ENCODE data around the gene TULP1. TPM values are rescaled to one million over a fixed set of nuclear protein-coding genes. Genes with fewer than 3 reads are reported as not detected.

TULP1 gene
- polyA plus RNA-seq, 4 donors: 0.72 TPM; not detected in 3

DNA sequence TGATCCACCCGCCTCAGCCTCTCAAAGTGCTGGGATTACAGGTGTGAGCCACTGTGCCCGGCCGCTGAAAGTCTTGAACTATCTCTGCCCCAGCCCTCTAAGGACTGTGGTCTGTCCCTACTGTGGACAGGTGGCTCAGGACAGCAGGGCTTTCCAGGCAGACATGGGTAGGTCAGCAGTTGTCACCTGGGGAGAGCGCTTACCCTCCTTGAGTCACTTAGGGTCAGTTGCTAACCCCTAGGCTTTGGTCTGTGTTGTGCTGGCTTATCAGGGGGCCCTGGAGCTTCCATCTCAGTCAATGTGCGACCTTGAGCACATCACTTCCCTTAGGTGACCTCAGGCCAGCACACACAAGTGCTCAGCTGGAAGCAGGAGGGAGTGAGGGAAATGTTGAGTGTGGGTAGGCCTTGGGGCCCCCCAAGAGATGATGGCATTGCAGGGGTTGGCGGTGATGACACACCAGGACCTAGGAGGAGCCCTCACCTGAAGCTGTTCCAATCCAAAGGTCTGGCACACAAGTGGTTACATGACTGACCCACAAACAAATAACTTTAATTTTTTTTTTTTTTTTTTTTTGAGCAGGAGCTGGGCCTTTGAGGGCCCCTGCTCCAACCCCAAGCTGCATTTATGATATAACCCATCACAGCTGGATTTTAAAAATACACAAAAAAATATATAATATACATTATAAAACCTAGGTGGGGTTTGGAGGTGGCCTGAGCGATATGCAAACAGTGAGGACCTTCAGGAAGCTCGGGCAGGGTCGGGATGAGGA, 39.4 kb downstream of the TULP1 start:
- H3K4me1 ChIP-seq (ENCODE audit: control insufficient read depth in 3 of 3, insufficient read depth in 2 of 3, low read depth in 1 of 3, low read length in 2 of 3): peaks cover 0 to 9% (median 0%) of the 10 kb centered on the region in 3 donors
- FAIRE-seq (no peak), DNase-seq (no peak)
- H3K27me3 ChIP-seq (ENCODE audit: control insufficient read depth in 3 of 3, insufficient read depth in 3 of 3, low read length in 3 of 3): no peaks in the 10 kb centered on the region
- no peaks in the 10 kb centered on the region for H3K9me3 ChIP-seq (ENCODE audit: control insufficient read depth in 2 of 2, insufficient read depth in 1 of 2, low read depth in 1 of 2, low read length in 1 of 2)
- peaks cover 3 to 90% (median 5%) of the 10 kb centered on the region in 3 donors for H3K36me3 ChIP-seq (ENCODE audit: control insufficient read depth in 3 of 3, insufficient read depth in 2 of 3, low read depth in 1 of 3, low read length in 3 of 3)
- no peak overlapping the region for H3K4me3 ChIP-seq (ENCODE audit: low read depth in 1 of 3, low read length in 3 of 3)
- no peak overlapping the region for H3K27ac ChIP-seq (ENCODE audit: low read depth in 1 of 3, low read length in 2 of 3)
- 79 to 81% (median 81%) methylated on average over 9 of the region's 9 CpGs for WGBS, 3 donors

GRCh38 chr6:35471836-35472345, 40.8 kb downstream of the TULP1 start:
- H3K4me3 ChIP-seq (ENCODE audit: low read depth in 1 of 3, low read length in 3 of 3): no peak overlapping the region
- no peak for DNase-seq
- peaks cover 0 to 13% (median 0%) of the 10 kb centered on the region in 3 donors for H3K4me1 ChIP-seq (ENCODE audit: control insufficient read depth in 3 of 3, insufficient read depth in 2 of 3, low read depth in 1 of 3, low read length in 2 of 3)
- peaks cover 3 to 82% (median 5%) of the 10 kb centered on the region in 3 donors for H3K36me3 ChIP-seq (ENCODE audit: control insufficient read depth in 3 of 3, insufficient read depth in 2 of 3, low read depth in 1 of 3, low read length in 3 of 3)
- no peak for FAIRE-seq
- H3K27ac ChIP-seq (ENCODE audit: low read depth in 1 of 3, low read length in 2 of 3): peak overlapping the region in 1 of 3 donors; percentile 11
- no peaks in the 10 kb centered on the region for H3K27me3 ChIP-seq (ENCODE audit: control insufficient read depth in 3 of 3, insufficient read depth in 3 of 3, low read length in 3 of 3)
- H3K9me3 ChIP-seq (ENCODE audit: control insufficient read depth in 2 of 2, insufficient read depth in 1 of 2, low read depth in 1 of 2, low read length in 1 of 2): no peaks in the 10 kb centered on the region
- 49 to 56% (median 50%) methylated on average over 8 of the region's 8 CpGs for WGBS, 3 donors

GRCh38 chr6:35470663-35471120, 42.0 kb downstream of the TULP1 start:
- H3K36me3 ChIP-seq (ENCODE audit: control insufficient read depth in 3 of 3, insufficient read depth in 2 of 3, low read depth in 1 of 3, low read length in 3 of 3): peaks cover 3 to 83% (median 5%) of the 10 kb centered on the region in 3 donors
- no peaks in the 10 kb centered on the region for H3K9me3 ChIP-seq (ENCODE audit: control insufficient read depth in 2 of 2, insufficient read depth in 1 of 2, low read depth in 1 of 2, low read length in 1 of 2)

GRCh38 chr6:35469751-35470662, 42.7 kb downstream of the TULP1 start:
- peaks cover 0 to 13% (median 0%) of the 10 kb centered on the region in 3 donors for H3K4me1 ChIP-seq (ENCODE audit: control insufficient read depth in 3 of 3, insufficient read depth in 2 of 3, low read depth in 1 of 3, low read length in 2 of 3)

More at GRCh38 chr6:35470663-35471120, 42.0 kb downstream of the TULP1 start:
- Histone ChIP-seq H3K4me1 (ENCODE audit: control insufficient read depth in 3 of 3, insufficient read depth in 2 of 3, low read depth in 1 of 3, low read length in 2 of 3) (peaks cover 0 to 13% (median 0%) of the 10 kb centered on the region in 3 donors), H3K4me3 (ENCODE audit: low read depth in 1 of 3, low read length in 3 of 3) (no peak overlapping the region), H3K27ac (ENCODE audit: low read depth in 1 of 3, low read length in 2 of 3) (peak overlapping the region in 1 of 3 donors; percentile 7), H3K27me3 (ENCODE audit: control insufficient read depth in 3 of 3, insufficient read depth in 3 of 3, low read length in 3 of 3) (no peaks in the 10 kb centered on the region)
- 41 to 55% (median 48%) methylated on average over 3 of the region's 3 CpGs for WGBS, 3 donors
- DNase-seq: no peak
- no peak for FAIRE-seq

GRCh38 chr6:35468980-35469750, 43.5 kb downstream of the TULP1 start:
- DNase-seq: no peak
- H3K36me3 ChIP-seq (ENCODE audit: control insufficient read depth in 3 of 3, insufficient read depth in 2 of 3, low read depth in 1 of 3, low read length in 3 of 3): peaks cover 0 to 72% (median 0%) of the 10 kb centered on the region in 3 donors
- WGBS, 3 donors: 0 to 2% (median 1%) methylated on average over 34 to 37 of the region's 37 CpGs

More at GRCh38 chr6:35469751-35470662, 42.7 kb downstream of the TULP1 start:
- DNase-seq: peak; percentile 38 to 48
- no peak for FAIRE-seq
- Histone ChIP-seq H3K27ac (ENCODE audit: low read depth in 1 of 3, low read length in 2 of 3) (peak overlapping the region in 2 of 3 donors; percentile 84 to 95), H3K27me3 (ENCODE audit: control insufficient read depth in 3 of 3, insufficient read depth in 3 of 3, low read length in 3 of 3) (no peaks in the 10 kb centered on the region), H3K9me3 (ENCODE audit: control insufficient read depth in 2 of 2, insufficient read depth in 1 of 2, low read depth in 1 of 2, low read length in 1 of 2) (no peaks in the 10 kb centered on the region), H3K36me3 (ENCODE audit: control insufficient read depth in 3 of 3, insufficient read depth in 2 of 3, low read depth in 1 of 3, low read length in 3 of 3) (peaks cover 3 to 79% (median 3%) of the 10 kb centered on the region in 3 donors), H3K4me3 (ENCODE audit: low read depth in 1 of 3, low read length in 3 of 3) (peak overlapping the region; percentile 78 to 87 (median 87))
- 19 to 33% (median 25%) methylated on average over 18 of the region's 18 CpGs for whole genome bisulfite sequencing, 3 donors

GRCh38 chr6:35468181-35468979, 44.3 kb downstream of the TULP1 start, which contains the start of gene RPL10A:
TSS of gene RPL10A (plus strand) at chr6:35468401. CDS start at chr6:35468435, 34 bp downstream.
- no peak for FAIRE-seq
- DNase-seq: peak; percentile 97 to 98
- H3K36me3 ChIP-seq (ENCODE audit: control insufficient read depth in 3 of 3, insufficient read depth in 2 of 3, low read depth in 1 of 3, low read length in 3 of 3): peaks cover 0 to 68% (median 0%) of the 10 kb centered on the region in 3 donors
- H3K27ac ChIP-seq (ENCODE audit: low read depth in 1 of 3, low read length in 2 of 3): peak within 1 kb of the TSS; percentile 68 to 95 (median 84)
- WGBS, 3 donors: 0 to 1% (median 0%) methylated on average over 84 to 86 of the region's 86 CpGs
- peaks cover 0 to 13% (median 0%) of the 10 kb centered on the region in 3 donors for H3K4me1 ChIP-seq (ENCODE audit: control insufficient read depth in 3 of 3, insufficient read depth in 2 of 3, low read depth in 1 of 3, low read length in 2 of 3)
- no peaks in the 10 kb centered on the region for H3K27me3 ChIP-seq (ENCODE audit: control insufficient read depth in 3 of 3, insufficient read depth in 3 of 3, low read length in 3 of 3)
- peak within 1 kb of the TSS; percentile 78 to 87 (median 87) for H3K4me3 ChIP-seq (ENCODE audit: low read depth in 1 of 3, low read length in 3 of 3)
- H3K9me3 ChIP-seq (ENCODE audit: control insufficient read depth in 2 of 2, insufficient read depth in 1 of 2, low read depth in 1 of 2, low read length in 1 of 2): no peaks in the 10 kb centered on the region

More at GRCh38 chr6:35468980-35469750, 43.5 kb downstream of the TULP1 start:
- Histone ChIP-seq H3K27me3 (ENCODE audit: control insufficient read depth in 3 of 3, insufficient read depth in 3 of 3, low read length in 3 of 3) (no peaks in the 10 kb centered on the region), H3K27ac (ENCODE audit: low read depth in 1 of 3, low read length in 2 of 3) (peak overlapping the region; percentile 68 to 95 (median 84)), H3K4me3 (ENCODE audit: low read depth in 1 of 3, low read length in 3 of 3) (peak overlapping the region; percentile 78 to 87 (median 87)), H3K9me3 (ENCODE audit: control insufficient read depth in 2 of 2, insufficient read depth in 1 of 2, low read depth in 1 of 2, low read length in 1 of 2) (no peaks in the 10 kb centered on the region), H3K4me1 (ENCODE audit: control insufficient read depth in 3 of 3, insufficient read depth in 2 of 3, low read depth in 1 of 3, low read length in 2 of 3) (peaks cover 0 to 13% (median 0%) of the 10 kb centered on the region in 3 donors)
- no peak for FAIRE-seq

DNA sequence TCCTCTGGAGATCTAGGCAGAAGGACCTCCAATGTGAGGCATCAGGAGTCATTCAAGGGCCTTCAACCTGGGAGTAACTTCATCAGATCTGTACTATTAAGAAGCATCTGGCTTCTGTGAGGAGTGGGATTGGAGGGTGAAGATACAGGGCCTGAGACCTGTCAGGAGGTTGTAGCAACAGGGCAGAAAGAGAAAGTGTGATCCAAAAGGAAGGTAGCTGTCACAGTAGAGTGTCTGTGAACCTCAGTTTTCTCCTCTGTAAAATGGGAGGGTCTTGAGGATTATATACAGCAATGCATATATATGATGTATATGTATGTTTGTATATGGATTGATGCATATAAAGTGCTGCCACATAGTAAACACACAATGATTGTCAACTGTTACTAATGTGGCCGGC, 47.0 kb downstream of the TULP1 start:
- 98 to 100% (median 100%) methylated on average over 1 of the region's 1 CpG for WGBS, 3 donors
- Histone ChIP-seq H3K4me1 (ENCODE audit: control insufficient read depth in 3 of 3, insufficient read depth in 2 of 3, low read depth in 1 of 3, low read length in 2 of 3) (peaks cover 0 to 11% (median 0%) of the 10 kb centered on the region in 3 donors), H3K36me3 (ENCODE audit: control insufficient read depth in 3 of 3, insufficient read depth in 2 of 3, low read depth in 1 of 3, low read length in 3 of 3) (peaks cover 0 to 62% (median 0%) of the 10 kb centered on the region in 3 donors), H3K4me3 (ENCODE audit: low read depth in 1 of 3, low read length in 3 of 3) (no peak overlapping the region), H3K9me3 (ENCODE audit: control insufficient read depth in 2 of 2, insufficient read depth in 1 of 2, low read depth in 1 of 2, low read length in 1 of 2) (no peaks in the 10 kb centered on the region), H3K27ac (ENCODE audit: low read depth in 1 of 3, low read length in 2 of 3) (no peak overlapping the region), H3K27me3 (ENCODE audit: control insufficient read depth in 3 of 3, insufficient read depth in 3 of 3, low read length in 3 of 3) (no peaks in the 10 kb centered on the region)
- DNase-seq (no peak), FAIRE-seq (no peak)
